Neural progenitor cell (in vitro differentiated cells): ENCODE results near the gene PDCD11. TPM values are rescaled to one million over a fixed set of nuclear protein-coding genes. Genes with fewer than 3 reads are reported as not detected.

ENCODE experiments used
- DNase-seq: peaks from one replicate; pipeline ENCODE4 v3.0.0-alpha.2; 2016; ENCODE audit warnings: low spot score
- H2AFZ ChIP-seq: fragments of 200-600 bp; sonication (generic); replicated peaks from 2 replicates; pipeline ENCODE4 v1.6.1; 2016; ENCODE audit warnings: antibody characterized with exemption
- H3F3A ChIP-seq: fragments of 200-600 bp; sonication (generic); 2 replicates; pipeline ENCODE4 v1.6.1; 2016; ENCODE audit warnings: antibody characterized with exemption, low read depth
- H3K27ac ChIP-seq: fragments of 200-600 bp; sonication (generic); 2 replicates; pipeline ENCODE4 v1.5.1; 2016; ENCODE audit warnings: mild to moderate bottlenecking
- H3K27me3 ChIP-seq: fragments of 200-600 bp; sonication (generic); 2 replicates; pipeline ENCODE4 v1.6.1; 2016; ENCODE audit warnings: mild to moderate bottlenecking, moderate library complexity
- H3K36me3 ChIP-seq: fragments of 200-600 bp; sonication (generic); 2 replicates; pipeline ENCODE4 v1.5.1; 2016
- H3K4me1 ChIP-seq: fragments of 200-600 bp; sonication (generic); 2 replicates; pipeline ENCODE4 v1.6.1; 2016; ENCODE audit warnings: mixed run types
- H3K4me2 ChIP-seq: fragments of 200-600 bp; sonication (generic); 2 replicates; pipeline ENCODE4 v1.6.1; 2016
- H3K4me3 ChIP-seq: fragments of 200-600 bp; sonication (generic); 2 replicates; pipeline ENCODE4 v1.5.1; 2016
- H3K79me2 ChIP-seq: fragments of 200-600 bp; sonication (generic); 2 replicates; pipeline ENCODE4 v1.6.1; 2016; ENCODE audit warnings: low read depth
- H3K9ac ChIP-seq: fragments of 200-600 bp; sonication (generic); 2 replicates; pipeline ENCODE4 v1.6.1; 2016
- H3K9me3 ChIP-seq: fragments of 200-600 bp; sonication (generic); 2 replicates; pipeline ENCODE4 v1.5.1; 2016; ENCODE audit warnings: low read depth
- H4K20me1 ChIP-seq: fragments of 200-600 bp; sonication (generic); 2 replicates; pipeline ENCODE4 v1.6.1; 2016; ENCODE audit warnings: low read depth
- H3K27ac Mint-ChIP-seq: 3 replicates; pipeline ENCODE4 v1.8.0; 2021; ENCODE audit warnings: mixed read lengths
- H3K27me3 Mint-ChIP-seq: 2 replicates; pipeline ENCODE4 v1.8.0; 2022; ENCODE audit warnings: low read depth, mild to moderate bottlenecking, inconsistent platforms, moderate library complexity, mixed read lengths; ENCODE audit not compliant: insufficient read depth
- H3K36me3 Mint-ChIP-seq: 3 replicates; pipeline ENCODE4 v1.8.0; 2021; ENCODE audit warnings: mixed read lengths
- H3K4me1 Mint-ChIP-seq: 3 replicates; pipeline ENCODE4 v1.8.0; 2021; ENCODE audit warnings: mixed read lengths
- H3K4me3 Mint-ChIP-seq: 3 replicates; pipeline ENCODE4 v1.8.0; 2021; ENCODE audit warnings: mild to moderate bottlenecking, moderate library complexity, mixed read lengths
- H3K9me3 Mint-ChIP-seq: 3 replicates; pipeline ENCODE4 v1.8.0; 2020; ENCODE audit warnings: mixed read lengths
- EZH2 ChIP-seq: fragments of 200-600 bp; sonication (generic); IDR thresholded peaks from 2 replicates; pipeline ENCODE4 v1.6.1; 2017; ENCODE audit warnings: antibody characterized with exemption, mild to moderate bottlenecking, moderate library complexity
- EZH2phosphoT487 ChIP-seq: fragments of 200-600 bp; sonication (generic); IDR thresholded peaks from 2 replicates; pipeline ENCODE4 v1.6.1; 2017; ENCODE audit warnings: antibody characterized with exemption
- total RNA-seq: library from RNA; depleted of rRNA; stranded (reverse); fragments of >200 nt; gene quantifications from 2 replicates; pipeline ENCODE4 v1.2.3, GENCODE V29; 2015; ENCODE audit warnings: low replicate concordance
- TF ChIP-seq, protein P1 (sequence below): fragments of 200-600 bp; sonication (generic); IDR thresholded peaks from 2 replicates; pipeline ENCODE4 v1.5.1; 2017; ENCODE audit warnings: antibody characterized with exemption, mild to moderate bottlenecking

PDCD11 gene
- total RNA-seq, 1 donor from 2014 or later: 42.8 TPM

DNA sequence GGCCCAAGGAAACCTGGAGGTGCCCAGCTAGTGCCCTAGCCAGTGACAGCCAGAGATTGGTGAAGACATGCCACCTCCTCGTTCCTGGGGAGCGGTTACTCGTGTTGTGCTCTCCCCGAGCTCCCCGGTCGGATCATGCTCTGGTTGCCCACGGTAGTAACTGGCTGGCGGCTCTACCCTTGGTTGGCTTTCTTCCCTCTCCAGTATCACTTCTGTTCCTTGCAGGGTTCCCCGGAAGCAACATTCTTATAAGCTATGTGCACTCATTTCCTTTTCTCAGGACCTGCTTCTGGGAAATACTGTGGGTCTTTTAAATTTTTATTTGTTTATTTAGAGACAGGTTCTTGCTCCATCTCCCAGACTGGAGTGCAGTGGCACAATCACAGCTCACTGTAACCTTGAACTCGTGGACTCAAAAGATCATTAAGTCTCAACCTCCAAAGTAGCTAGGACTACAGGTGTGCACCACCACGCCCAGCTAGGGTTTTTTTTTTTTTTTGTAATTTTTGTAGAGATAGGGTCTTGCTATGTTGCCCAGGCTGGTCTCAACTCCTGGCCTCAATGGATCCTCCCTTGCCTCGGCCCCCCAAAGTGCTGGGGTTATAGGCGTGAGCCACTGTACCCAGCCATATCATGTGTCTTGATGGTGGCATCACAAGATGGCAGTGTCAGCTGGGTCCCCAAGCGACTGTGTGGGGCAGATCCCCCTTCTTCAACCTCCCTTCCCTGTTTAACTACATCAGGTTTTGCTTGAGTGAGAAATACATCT is 69.2 kb downstream of the PDCD11 start:
- no peak overlapping the region for H2AFZ ChIP-seq
- H3K36me3 ChIP-seq: no peaks in the 10 kb centered on the region
- H3K4me1 Mint-ChIP-seq: peaks cover 3% of the 10 kb centered on the region
- no peak overlapping the region for H3K27ac ChIP-seq
- H3K4me3 Mint-ChIP-seq: no peak overlapping the region
- H3K79me2 ChIP-seq: no peaks in the 10 kb centered on the region
- H3K27ac Mint-ChIP-seq: no peak overlapping the region
- H4K20me1 ChIP-seq: no peaks in the 10 kb centered on the region
- H3K4me2 ChIP-seq: no peak overlapping the region
- no peaks in the 10 kb centered on the region for H3K9me3 ChIP-seq
- H3K4me1 ChIP-seq: no peaks in the 10 kb centered on the region
- H3K9ac ChIP-seq: no peak overlapping the region
- no peaks in the 10 kb centered on the region for H3F3A ChIP-seq
- H3K27me3 ChIP-seq: no peaks in the 10 kb centered on the region
- H3K36me3 Mint-ChIP-seq: no peaks in the 10 kb centered on the region
- peaks cover 6% of the 10 kb centered on the region for H3K27me3 Mint-ChIP-seq
- DNase-seq: no peak
- H3K4me3 ChIP-seq: no peak overlapping the region
- H3K9me3 Mint-ChIP-seq: no peaks in the 10 kb centered on the region
- TF ChIP-seq, protein P1, sequence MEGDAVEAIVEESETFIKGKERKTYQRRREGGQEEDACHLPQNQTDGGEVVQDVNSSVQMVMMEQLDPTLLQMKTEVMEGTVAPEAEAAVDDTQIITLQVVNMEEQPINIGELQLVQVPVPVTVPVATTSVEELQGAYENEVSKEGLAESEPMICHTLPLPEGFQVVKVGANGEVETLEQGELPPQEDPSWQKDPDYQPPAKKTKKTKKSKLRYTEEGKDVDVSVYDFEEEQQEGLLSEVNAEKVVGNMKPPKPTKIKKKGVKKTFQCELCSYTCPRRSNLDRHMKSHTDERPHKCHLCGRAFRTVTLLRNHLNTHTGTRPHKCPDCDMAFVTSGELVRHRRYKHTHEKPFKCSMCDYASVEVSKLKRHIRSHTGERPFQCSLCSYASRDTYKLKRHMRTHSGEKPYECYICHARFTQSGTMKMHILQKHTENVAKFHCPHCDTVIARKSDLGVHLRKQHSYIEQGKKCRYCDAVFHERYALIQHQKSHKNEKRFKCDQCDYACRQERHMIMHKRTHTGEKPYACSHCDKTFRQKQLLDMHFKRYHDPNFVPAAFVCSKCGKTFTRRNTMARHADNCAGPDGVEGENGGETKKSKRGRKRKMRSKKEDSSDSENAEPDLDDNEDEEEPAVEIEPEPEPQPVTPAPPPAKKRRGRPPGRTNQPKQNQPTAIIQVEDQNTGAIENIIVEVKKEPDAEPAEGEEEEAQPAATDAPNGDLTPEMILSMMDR: no peak
- no peak for TF ChIP-seq EZH2
- no peak for TF ChIP-seq EZH2phosphoT487

DNA sequence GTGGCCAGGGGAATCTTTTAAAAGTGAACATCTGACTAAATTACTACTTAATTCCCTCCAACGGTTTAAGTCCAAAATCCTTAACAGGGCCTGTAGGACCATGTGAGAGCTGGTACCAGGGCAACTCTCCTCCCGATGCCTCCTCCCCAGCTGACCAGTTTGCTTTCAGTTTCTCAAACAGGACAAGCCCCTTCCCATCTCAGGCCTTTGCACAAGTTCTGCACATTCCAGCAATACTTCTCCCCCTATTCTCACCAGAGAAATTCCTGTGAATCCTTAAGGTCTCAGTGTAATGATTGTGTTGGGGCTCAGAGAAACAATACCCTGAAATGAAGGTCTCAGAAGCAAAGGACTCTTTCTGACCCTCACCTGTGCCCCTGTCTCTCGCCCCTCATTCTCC is 70.3 kb downstream of the PDCD11 start:
- Histone ChIP-seq H3K9ac (no peak overlapping the region), H4K20me1 (no peaks in the 10 kb centered on the region), H3K27me3 (no peaks in the 10 kb centered on the region), H3K36me3 (no peaks in the 10 kb centered on the region), H3K4me1 (no peaks in the 10 kb centered on the region), H3K79me2 (no peaks in the 10 kb centered on the region), H3K4me2 (no peak overlapping the region), H3F3A (no peaks in the 10 kb centered on the region), H3K9me3 (no peaks in the 10 kb centered on the region), H2AFZ (no peak overlapping the region), H3K27ac (no peak overlapping the region), H3K4me3 (no peak overlapping the region)
- H3K27ac Mint-ChIP-seq: peak overlapping the region; percentile 7
- H3K36me3 Mint-ChIP-seq: no peaks in the 10 kb centered on the region
- TF ChIP-seq EZH2phosphoT487: no peak
- TF ChIP-seq, protein P1: no peak
- no peak for TF ChIP-seq EZH2
- H3K9me3 Mint-ChIP-seq: no peaks in the 10 kb centered on the region
- H3K27me3 Mint-ChIP-seq: peaks cover 6% of the 10 kb centered on the region
- H3K4me1 Mint-ChIP-seq: peaks cover 7% of the 10 kb centered on the region
- H3K4me3 Mint-ChIP-seq: no peak overlapping the region
- DNase-seq: no peak

DNA sequence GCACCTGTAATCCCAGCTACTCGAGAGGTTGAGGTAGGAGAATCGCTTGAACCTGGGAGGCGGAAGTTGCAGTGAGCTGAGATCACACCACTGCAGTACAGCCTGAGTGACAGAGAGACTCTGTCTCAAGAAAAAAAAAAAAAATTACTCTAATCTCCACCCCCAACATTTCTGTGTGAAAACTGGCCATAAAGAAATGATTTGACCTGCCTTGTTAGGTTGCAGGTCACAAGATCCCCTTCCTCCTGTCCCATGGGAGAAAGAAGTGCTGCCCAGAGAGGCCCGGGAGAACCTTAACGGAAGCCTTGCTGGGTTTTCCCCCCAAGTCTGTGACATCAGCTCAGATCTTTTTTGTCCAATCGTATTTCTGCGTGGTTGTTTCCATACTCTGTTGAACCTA is 71.0 kb downstream of the PDCD11 start:
- H3K4me1 ChIP-seq: no peaks in the 10 kb centered on the region
- TF ChIP-seq, protein P1: no peak
- no peak for TF ChIP-seq EZH2phosphoT487
- TF ChIP-seq EZH2: no peak
- Mint-ChIP-seq H3K36me3 (no peaks in the 10 kb centered on the region), H3K27me3 (peaks cover 6% of the 10 kb centered on the region), H3K4me1 (peaks cover 9% of the 10 kb centered on the region), H3K27ac (no peak overlapping the region), H3K9me3 (no peaks in the 10 kb centered on the region), H3K4me3 (no peak overlapping the region)
- no peaks in the 10 kb centered on the region for H3K36me3 ChIP-seq
- H3K9me3 ChIP-seq: no peaks in the 10 kb centered on the region
- no peak overlapping the region for H3K9ac ChIP-seq
- no peaks in the 10 kb centered on the region for H3K79me2 ChIP-seq
- no peak overlapping the region for H3K27ac ChIP-seq
- H3F3A ChIP-seq: no peaks in the 10 kb centered on the region
- DNase-seq: no peak
- no peaks in the 10 kb centered on the region for H4K20me1 ChIP-seq
- no peak overlapping the region for H3K4me3 ChIP-seq
- no peak overlapping the region for H2AFZ ChIP-seq
- H3K27me3 ChIP-seq: no peaks in the 10 kb centered on the region
- H3K4me2 ChIP-seq: no peak overlapping the region
